Lower lobe of right lung (tissue), 2 donors: ENCODE results near the gene QARS1. TPM values are rescaled to one million over a fixed set of nuclear protein-coding genes. Genes with fewer than 3 reads are reported as not detected.

Experiments used
- ATAC-seq, 2 donors: fragments of 200-7000 bp; cut with Tn5 transposase; one replicate each; pipeline ENCODE4 v1.9.1; 2020 to 2022; ENCODE audit warnings: mild to moderate bottlenecking in 2 of 2, moderate library complexity in 2 of 2
- DNase-seq: peaks from one replicate; pipeline ENCODE4 v3.0.0-alpha.2; 2020
- H3K27ac ChIP-seq: fragments of 200-600 bp; one replicate; pipeline ENCODE4 v1.8.0; 2022
- H3K27me3 ChIP-seq: fragments of 200-600 bp; one replicate; pipeline ENCODE4 v1.8.0; 2022; ENCODE audit warnings: low read depth
- H3K36me3 ChIP-seq: fragments of 200-600 bp; one replicate; pipeline ENCODE4 v1.8.0; 2022; ENCODE audit warnings: mild to moderate bottlenecking
- H3K4me1 ChIP-seq: fragments of 200-600 bp; one replicate; pipeline ENCODE4 v1.8.0; 2022
- H3K4me3 ChIP-seq: fragments of 200-600 bp; one replicate; pipeline ENCODE4 v1.8.0; 2022; ENCODE audit warnings: mild to moderate bottlenecking
- H3K9me3 ChIP-seq: fragments of 200-600 bp; one replicate; pipeline ENCODE4 v1.8.0; 2022
- CTCF ChIP-seq: fragments of 200-600 bp; IDR thresholded peaks from one replicate; pipeline ENCODE4 v1.8.0; 2022; ENCODE audit warnings: antibody characterized with exemption, mild to moderate bottlenecking
- intact Hi-C: fragments of 100-400 bp; cut with DNase I; formaldehyde crosslinking; loops from one replicate; pipeline ENCODE4 v1.11.0; 2022
- total RNA-seq: library from RNA; stranded (reverse); fragmentation: NEBNext Ultra II Directional; extraction: Animal tissue kit (Norgen Biotek cat#: 25700); gene quantifications from one replicate; pipeline ENCODE4 v1.2.1, GENCODE V29; 2021
- donor health status: DM: no; HTN: yes; CAD: no; lungs with severe emphysema.

Gene QARS1
- total RNA-seq, 1 donor from 2014 or later = 198 TPM

GRCh38 chr3:49135499-49135898 lies 30.9 kb upstream of the QARS1 start:
- peaks cover 25% of the 10 kb centered on the region for H3K4me1 ChIP-seq
- ATAC-seq (no peak), DNase-seq (no peak)
- H3K9me3 ChIP-seq = no peaks in the 10 kb centered on the region
- H3K36me3 ChIP-seq = peaks cover 6% of the 10 kb centered on the region
- intact Hi-C loops = no loop called here
- H3K4me3 ChIP-seq = no peak overlapping the region
- no peak for TF ChIP-seq CTCF
- H3K27ac ChIP-seq = no peak overlapping the region
- peaks cover 4% of the 10 kb centered on the region for H3K27me3 ChIP-seq

- Histone ChIP-seq H3K4me1 (peaks cover 32% of the 10 kb centered on the region), H3K27me3 (peaks cover 4% of the 10 kb centered on the region), H3K9me3 (no peaks in the 10 kb centered on the region), H3K4me3 (peak overlapping the region; percentile 76), H3K36me3 (peaks cover 14% of the 10 kb centered on the region), H3K27ac (peak overlapping the region; percentile 90)
- intact Hi-C loops = no loop called here
- no peak for ATAC-seq
- no peak for TF ChIP-seq CTCF
- DNase-seq = no peak
Observed at GRCh38 chr3:49134471-49135265, 30.1 kb upstream of the QARS1 start.

GRCh38 chr3:49133226-49133951 lies 28.8 kb upstream of the QARS1 start:
- peaks cover 32% of the 10 kb centered on the region for H3K4me1 ChIP-seq
- peak overlapping the region; percentile 90 for H3K27ac ChIP-seq
- ATAC-seq = peak; percentile 90 to 94
- no peak for TF ChIP-seq CTCF
- peak overlapping the region; percentile 76 for H3K4me3 ChIP-seq
- H3K9me3 ChIP-seq = no peaks in the 10 kb centered on the region
- peaks cover 27% of the 10 kb centered on the region for H3K36me3 ChIP-seq
- DNase-seq = peak; percentile 88
- intact Hi-C loops = no loop called here
- H3K27me3 ChIP-seq = peaks cover 4% of the 10 kb centered on the region

GRCh38 chr3:49132437-49133225 lies 28.1 kb upstream of the QARS1 start, which contains the start of gene LAMB2:
TSS of gene LAMB2 (minus strand) at chr3:49133050. CDS start at chr3:49132867, 183 bp downstream.
- peak; percentile 66 for DNase-seq
- intact Hi-C loops = no loop called here
- H3K4me1 ChIP-seq = peaks cover 32% of the 10 kb centered on the region
- peak within 1 kb of the TSS; percentile 90 for H3K27ac ChIP-seq
- H3K27me3 ChIP-seq = no peaks in the 10 kb centered on the region
- H3K36me3 ChIP-seq = peaks cover 34% of the 10 kb centered on the region
- no peak for TF ChIP-seq CTCF
- no peaks in the 10 kb centered on the region for H3K9me3 ChIP-seq
- ATAC-seq = peak; percentile 88 to 91
- peak within 1 kb of the TSS; percentile 76 for H3K4me3 ChIP-seq

- peak overlapping the region; percentile 76 for H3K4me3 ChIP-seq
- H3K36me3 ChIP-seq = peaks cover 39% of the 10 kb centered on the region
- no peaks in the 10 kb centered on the region for H3K27me3 ChIP-seq
- peaks cover 32% of the 10 kb centered on the region for H3K4me1 ChIP-seq
- no peaks in the 10 kb centered on the region for H3K9me3 ChIP-seq
- no peak for DNase-seq
- intact Hi-C loops = no loop called here
- ATAC-seq = no peak
- no peak for TF ChIP-seq CTCF
- H3K27ac ChIP-seq = peak overlapping the region; percentile 90
Observed at GRCh38 chr3:49132073-49132436, 27.5 kb upstream of the QARS1 start.
